RWPE1 (cell line): ENCODE measurements around the gene KLK4.

Experiments
- CTCF ChIA-PET: fragments of 350-600 bp; sonication (Branson Sonifier 250); formaldehyde crosslinking; extraction: SDS; loops from one replicate; lab custom pipeline; 2021; lab: Yijun Ruan, JAX
- POLR2A ChIA-PET: fragments of 400-600 bp; formaldehyde crosslinking; extraction: SDS; loops from one replicate; lab custom pipeline; 2020; ENCODE audit warnings: antibody characterized with exemption; ENCODE audit not compliant: low non-redundant PET; lab: Yijun Ruan, JAX
- DNase-seq: peaks from one replicate; pipeline ENCODE4 v3.0.0; 2012; ENCODE audit warnings: low spot score
- H3K27ac ChIP-seq: fragments of 450-650 bp; 2 replicates; pipeline ENCODE4 v1.5.1; 2017
- CTCF ChIP-seq: fragments of 450-650 bp; conservative IDR thresholded peaks from 2 replicates; pipeline ENCODE4 v1.5.1; 2017; ENCODE audit warnings: low read depth, mild to moderate bottlenecking

The KLK4 gene

GRCh38 chr19:50891253-50891625 is 20.0 kb downstream of the KLK4 start:
- no peak for TF ChIP-seq CTCF
- H3K27ac ChIP-seq = no peak overlapping the region
- no peak for DNase-seq
- CTCF ChIA-PET = interaction anchor here (0.6 kb wide), 1 partner anchor 203 kb away, joined by 5 read pairs; no protein-coding TSS in a partner anchor
- POLR2A ChIA-PET = no interaction called here

GRCh38 chr19:50890422-50891252 is 20.6 kb downstream of the KLK4 start:
- DNase-seq = peak; percentile 46
- TF ChIP-seq CTCF = no peak
- CTCF ChIA-PET = interaction anchor here (0.6 kb wide), 1 partner anchor 204 kb away, joined by 5 read pairs; no protein-coding TSS in a partner anchor
- POLR2A ChIA-PET = no interaction called here
- H3K27ac ChIP-seq = no peak overlapping the region

GRCh38 chr19:50889638-50890037 is 21.6 kb downstream of the KLK4 start:
- H3K27ac ChIP-seq = no peak overlapping the region
- TF ChIP-seq CTCF = no peak
- CTCF ChIA-PET = interaction anchor here (0.7 kb wide), 1 partner anchor 16 kb away, joined by 3 read pairs; no protein-coding TSS in a partner anchor
- POLR2A ChIA-PET = no interaction called here
- no peak for DNase-seq

GRCh38 chr19:50882188-50882587 is 29.0 kb downstream of the KLK4 start:
- CTCF ChIA-PET = no interaction called here
- no peak for DNase-seq
- POLR2A ChIA-PET = no interaction called here
- no peak overlapping the region for H3K27ac ChIP-seq
- TF ChIP-seq CTCF = no peak

GRCh38 chr19:50880241-50880640 is 31.0 kb downstream of the KLK4 start:
- DNase-seq = no peak
- POLR2A ChIA-PET = no interaction called here
- no peak for TF ChIP-seq CTCF
- CTCF ChIA-PET = no interaction called here
- H3K27ac ChIP-seq = no peak overlapping the region

GRCh38 chr19:50878851-50879250 is 32.3 kb downstream of the KLK4 start:
- H3K27ac ChIP-seq = no peak overlapping the region
- POLR2A ChIA-PET = no interaction called here
- TF ChIP-seq CTCF = no peak
- DNase-seq = no peak
- CTCF ChIA-PET = interaction anchor here (0.7 kb wide), 1 partner anchor 761 kb away, joined by 3 read pairs; no protein-coding TSS in a partner anchor
